Ovary (tissue), 9 donors: ENCODE data around the gene EVA1A. TPM values are rescaled to one million over a fixed set of nuclear protein-coding genes. Genes with fewer than 3 reads are reported as not detected.

Experiments
- DNase-seq, 5 donors: peaks; one replicate each; pipeline ENCODE4 v3.0.0-alpha.2; 2019 to 2020
- H3K27ac ChIP-seq, 2 donors: fragments of 200-600 bp; one replicate each; pipeline versions ENCODE4 v1.5.1 to v1.8.0; 2019 to 2022
- H3K27me3 ChIP-seq: fragments of 200-600 bp; one replicate; pipeline ENCODE4 v1.8.0; 2022
- H3K36me3 ChIP-seq: fragments of 200-600 bp; sonication (generic); one replicate; pipeline ENCODE4 v1.5.1; 2019
- H3K4me1 ChIP-seq: one replicate; pipeline ENCODE4 v1.8.1; 2013; ENCODE audit warnings: mild to moderate bottlenecking, moderate library complexity; ENCODE audit not compliant: insufficient read depth
- H3K4me3 ChIP-seq: fragments of 200-600 bp; sonication (generic); one replicate; pipeline ENCODE4 v1.5.1; 2017
- H3K9me3 ChIP-seq, 2 donors: fragments of 200-600 bp in 1 of 2; sonication (generic) in 1 of 2; one replicate each; pipeline versions ENCODE4 v1.5.1 to v1.8.1; 2013 to 2019; ENCODE audit warnings: mild to moderate bottlenecking in 1 of 2, moderate library complexity in 1 of 2
- CTCF ChIP-seq, 3 donors: fragments of 450-650 bp in 2 of 3; fragments of 200-600 bp in 1 of 3; IDR thresholded peaks; one replicate each; pipeline versions ENCODE4 v1.5.1 to v1.8.0; 2016 to 2022; ENCODE audit warnings: antibody characterized with exemption in 3 of 3, mild to moderate bottlenecking in 1 of 3
- EP300 ChIP-seq: sonication (generic); formaldehyde crosslinking; IDR thresholded peaks from one replicate; pipeline ENCODE4 v1.6.1; 2017; ENCODE audit warnings: antibody characterized with exemption
- POLR2A ChIP-seq: fragments of 450-650 bp; IDR thresholded peaks from one replicate; pipeline ENCODE4 v1.6.1; 2017; ENCODE audit warnings: antibody characterized with exemption, mild to moderate bottlenecking, moderate library complexity
- WGBS, 3 donors: extraction: QIAGEN DNeasy Blood & Tissue Kit in 1 of 3; methylation state at CpG; one replicate each; pipeline versions ENCODE4 v1.1.5 to v1.1.7; 2013 to 2017; 5-methylcytosine and 5-hydroxymethylcytosine counted together
- intact Hi-C, 4 donors: fragments of 100-400 bp; cut with DNase I; formaldehyde crosslinking; loops; one replicate each; pipeline versions ENCODE4 v1.11.0 to v1.15.1; 2022 to 2023
- polyA plus RNA-seq, 2 donors: library from polyadenylated mRNA; stranded (reverse); fragments of 200-250 nt in 1 of 2; fragments of 350-450 nt in 1 of 2; fragmentation: Illumina TruSeq in 1 of 2; extraction: RNeasy Lipid Tissue Mini Kit (QIAGEN cat#74804) in 1 of 2; gene quantifications; one replicate each; pipeline ENCODE4 v1.2.3, GENCODE V29; 2013 to 2014
- total RNA-seq, 7 donors: library from RNA; depleted of rRNA in 2 of 7; stranded (reverse); fragments of >200 nt in 2 of 7; fragmentation: NEBNext Ultra II Directional in 3 of 7; extraction: Animal tissue kit (Norgen Biotek cat#: 25700) in 3 of 7; gene quantifications; one replicate each; pipeline versions ENCODE4 v1.1.0 to v1.2.4, GENCODE V29; 2016 to 2023
- donor health status: DM: no; HTN: no; CAD: no; lungs with moderate emphysema.
- donor health status: DM: no; HTN: no; CAD: no.
- donor health status: Bipolar disorder and iron deficiency.
- donor health status: DM: yes; HTN: yes; CAD: no.
- donor health status: DM: no; HTN: no; CAD: no.
- donor health status: DM: yes; HTN: yes; CAD: no.

Gene EVA1A
- total and polyA plus RNA-seq, 9 donors = 0.62 to 12.2 (median 1.4) TPM

- Histone ChIP-seq H3K4me3 (no peak overlapping the region), H3K4me1 (no peaks in the 10 kb centered on the region), H3K36me3 (no peaks in the 10 kb centered on the region), H3K27me3 (no peaks in the 10 kb centered on the region), H3K9me3 (no peaks in the 10 kb centered on the region), H3K27ac (no peak overlapping the region)
- WGBS, 3 donors = 55 to 61% (median 57%) methylated on average over 7 of the region's 7 CpGs
- no peak for TF ChIP-seq POLR2A
- no peak for TF ChIP-seq CTCF (IDR thresholded peaks at IDR 0.05)
- TF ChIP-seq EP300 = no peak
- DNase-seq = no peak
- intact Hi-C loops = no loop called here
Observed at GRCh38 chr2:75607988-75608683, 47.4 kb upstream of the EVA1A start.

- Histone ChIP-seq H3K27me3 (no peaks in the 10 kb centered on the region), H3K9me3 (no peaks in the 10 kb centered on the region), H3K36me3 (no peaks in the 10 kb centered on the region), H3K27ac (no peak overlapping the region), H3K4me1 (no peaks in the 10 kb centered on the region), H3K4me3 (no peak overlapping the region)
- intact Hi-C loops = no loop called here
- 87 to 94% (median 90%) methylated on average over 3 of the region's 3 CpGs for WGBS, 3 donors
- DNase-seq = no peak
- TF ChIP-seq CTCF (IDR thresholded peaks at IDR 0.05) = no peak
- TF ChIP-seq POLR2A = no peak
- TF ChIP-seq EP300 = no peak
Observed at GRCh38 chr2:75607400-75607798, 46.7 kb upstream of the EVA1A start.

GRCh38 chr2:75606761-75607399 lies 46.1 kb upstream of the EVA1A start:
- no peak overlapping the region for H3K4me3 ChIP-seq
- H3K27me3 ChIP-seq = no peaks in the 10 kb centered on the region
- no peak for DNase-seq
- H3K27ac ChIP-seq = no peak overlapping the region
- intact Hi-C loops = no loop called here
- 80 to 89% (median 87%) methylated on average over 8 of the region's 8 CpGs for WGBS, 3 donors
- H3K36me3 ChIP-seq = no peaks in the 10 kb centered on the region
- TF ChIP-seq EP300 = no peak
- no peak for TF ChIP-seq CTCF (IDR thresholded peaks at IDR 0.05)
- no peak for TF ChIP-seq POLR2A
- H3K4me1 ChIP-seq = no peaks in the 10 kb centered on the region
- no peaks in the 10 kb centered on the region for H3K9me3 ChIP-seq

- no peak overlapping the region for H3K27ac ChIP-seq
- no peak for DNase-seq
- WGBS, 3 donors = 66 to 76% (median 75%) methylated on average over 6 of the region's 6 CpGs
- H3K4me3 ChIP-seq = no peak overlapping the region
- no peaks in the 10 kb centered on the region for H3K27me3 ChIP-seq
- no peaks in the 10 kb centered on the region for H3K36me3 ChIP-seq
- no peaks in the 10 kb centered on the region for H3K9me3 ChIP-seq
- intact Hi-C loops = no loop called here
- TF ChIP-seq EP300 = no peak
- TF ChIP-seq CTCF (IDR thresholded peaks at IDR 0.05) = no peak
- no peak for TF ChIP-seq POLR2A
- H3K4me1 ChIP-seq = no peaks in the 10 kb centered on the region
Observed at GRCh38 chr2:75605770-75606529, 45.2 kb upstream of the EVA1A start.
